Measurements from ENCODE around the gene BCAP31. TPM values are rescaled to one million over a fixed set of nuclear protein-coding genes. Genes with fewer than 3 reads are reported as not detected.

The BCAP31 gene
- total and polyA plus RNA-seq, 2 donors = 71.9 to 114 TPM

GRCh38 chrX:153769158-153769864, 45.1 kb upstream of the BCAP31 start:
- 93% methylated on average over 23 of the region's 23 CpGs for WGBS
- Histone ChIP-seq H3K27ac (ENCODE audit: low read depth in 1 of 2, low read length in 1 of 2) (no peak overlapping the region), H3K27me3 (ENCODE audit: control insufficient read depth in 2 of 2, insufficient read depth in 1 of 2, low read length in 1 of 2) (peaks cover 0 to 10% of the 10 kb centered on the region in 2 donors), H3K9me3 (ENCODE audit: control insufficient read depth in 2 of 2, insufficient read depth in 1 of 2, low read length in 1 of 2) (no peaks in the 10 kb centered on the region), H3K4me1 (ENCODE audit: control insufficient read depth in 2 of 2, insufficient read depth in 2 of 2, low read length in 2 of 2) (peaks cover 0 to 8% of the 10 kb centered on the region in 2 donors), H3K36me3 (ENCODE audit: control insufficient read depth in 2 of 2, insufficient read depth in 2 of 2, low read length in 1 of 2) (no peaks in the 10 kb centered on the region), H3K4me3 (ENCODE audit: low read length in 2 of 2) (no peak overlapping the region)
- no peak for DNase-seq (ENCODE audit: low read depth in 6 of 9, low spot score in 9 of 9)

GRCh38 chrX:153768311-153769157, 44.3 kb upstream of the BCAP31 start:
- Histone ChIP-seq H3K4me3 (ENCODE audit: low read length in 2 of 2) (no peak overlapping the region), H3K36me3 (ENCODE audit: control insufficient read depth in 2 of 2, insufficient read depth in 2 of 2, low read length in 1 of 2) (no peaks in the 10 kb centered on the region), H3K9me3 (ENCODE audit: control insufficient read depth in 2 of 2, insufficient read depth in 1 of 2, low read length in 1 of 2) (no peaks in the 10 kb centered on the region), H3K27me3 (ENCODE audit: control insufficient read depth in 2 of 2, insufficient read depth in 1 of 2, low read length in 1 of 2) (peaks cover 0 to 10% of the 10 kb centered on the region in 2 donors), H3K4me1 (ENCODE audit: control insufficient read depth in 2 of 2, insufficient read depth in 2 of 2, low read length in 2 of 2) (peaks cover 0 to 8% of the 10 kb centered on the region in 2 donors), H3K27ac (ENCODE audit: low read depth in 1 of 2, low read length in 1 of 2) (no peak overlapping the region)
- no peak for DNase-seq (ENCODE audit: low read depth in 6 of 9, low spot score in 9 of 9)
- WGBS = 89% methylated on average over 22 of the region's 22 CpGs

- WGBS = 96% methylated on average over 20 of the region's 20 CpGs
- DNase-seq (ENCODE audit: low read depth in 6 of 9, low spot score in 9 of 9) = no peak
- Histone ChIP-seq H3K27me3 (ENCODE audit: control insufficient read depth in 2 of 2, insufficient read depth in 1 of 2, low read length in 1 of 2) (peaks cover 0 to 10% of the 10 kb centered on the region in 2 donors), H3K4me3 (ENCODE audit: low read length in 2 of 2) (no peak overlapping the region), H3K9me3 (ENCODE audit: control insufficient read depth in 2 of 2, insufficient read depth in 1 of 2, low read length in 1 of 2) (no peaks in the 10 kb centered on the region), H3K27ac (ENCODE audit: low read depth in 1 of 2, low read length in 1 of 2) (no peak overlapping the region), H3K36me3 (ENCODE audit: control insufficient read depth in 2 of 2, insufficient read depth in 2 of 2, low read length in 1 of 2) (no peaks in the 10 kb centered on the region), H3K4me1 (ENCODE audit: control insufficient read depth in 2 of 2, insufficient read depth in 2 of 2, low read length in 2 of 2) (peaks cover 0 to 8% of the 10 kb centered on the region in 2 donors)
Observed at GRCh38 chrX:153767674-153768055, 43.5 kb upstream of the BCAP31 start.

- Histone ChIP-seq H3K9me3 (ENCODE audit: control insufficient read depth in 2 of 2, insufficient read depth in 1 of 2, low read length in 1 of 2) (no peaks in the 10 kb centered on the region), H3K36me3 (ENCODE audit: control insufficient read depth in 2 of 2, insufficient read depth in 2 of 2, low read length in 1 of 2) (no peaks in the 10 kb centered on the region), H3K27ac (ENCODE audit: low read depth in 1 of 2, low read length in 1 of 2) (no peak overlapping the region), H3K27me3 (ENCODE audit: control insufficient read depth in 2 of 2, insufficient read depth in 1 of 2, low read length in 1 of 2) (peaks cover 0 to 10% of the 10 kb centered on the region in 2 donors), H3K4me3 (ENCODE audit: low read length in 2 of 2) (no peak overlapping the region), H3K4me1 (ENCODE audit: control insufficient read depth in 2 of 2, insufficient read depth in 2 of 2, low read length in 2 of 2) (peaks cover 0 to 8% of the 10 kb centered on the region in 2 donors)
- no peak for DNase-seq (ENCODE audit: low read depth in 6 of 9, low spot score in 9 of 9)
- 96% methylated on average over 56 of the region's 56 CpGs for WGBS
Observed at GRCh38 chrX:153766871-153767673, 42.9 kb upstream of the BCAP31 start.

- Histone ChIP-seq H3K27ac (ENCODE audit: low read depth in 1 of 2, low read length in 1 of 2) (no peak overlapping the region), H3K27me3 (ENCODE audit: control insufficient read depth in 2 of 2, insufficient read depth in 1 of 2, low read length in 1 of 2) (peaks cover 0 to 10% of the 10 kb centered on the region in 2 donors), H3K4me1 (ENCODE audit: control insufficient read depth in 2 of 2, insufficient read depth in 2 of 2, low read length in 2 of 2) (peaks cover 0 to 8% of the 10 kb centered on the region in 2 donors), H3K4me3 (ENCODE audit: low read length in 2 of 2) (no peak overlapping the region), H3K9me3 (ENCODE audit: control insufficient read depth in 2 of 2, insufficient read depth in 1 of 2, low read length in 1 of 2) (no peaks in the 10 kb centered on the region), H3K36me3 (ENCODE audit: control insufficient read depth in 2 of 2, insufficient read depth in 2 of 2, low read length in 1 of 2) (no peaks in the 10 kb centered on the region)
- 20% methylated on average over 21 of the region's 21 CpGs for WGBS
- peak in 2 of 9 donors; percentile 0 to 31 for DNase-seq (ENCODE audit: low read depth in 6 of 9, low spot score in 9 of 9)
Observed at GRCh38 chrX:153766098-153766817, 42.1 kb upstream of the BCAP31 start.

GRCh38 chrX:153765138-153766079, 41.2 kb upstream of the BCAP31 start:
- Histone ChIP-seq H3K9me3 (ENCODE audit: control insufficient read depth in 2 of 2, insufficient read depth in 1 of 2, low read length in 1 of 2) (no peaks in the 10 kb centered on the region), H3K36me3 (ENCODE audit: control insufficient read depth in 2 of 2, insufficient read depth in 2 of 2, low read length in 1 of 2) (no peaks in the 10 kb centered on the region), H3K4me3 (ENCODE audit: low read length in 2 of 2) (no peak overlapping the region), H3K4me1 (ENCODE audit: control insufficient read depth in 2 of 2, insufficient read depth in 2 of 2, low read length in 2 of 2) (peaks cover 0 to 8% of the 10 kb centered on the region in 2 donors), H3K27me3 (ENCODE audit: control insufficient read depth in 2 of 2, insufficient read depth in 1 of 2, low read length in 1 of 2) (peaks cover 0 to 10% of the 10 kb centered on the region in 2 donors), H3K27ac (ENCODE audit: low read depth in 1 of 2, low read length in 1 of 2) (no peak overlapping the region)
- no peak for DNase-seq (ENCODE audit: low read depth in 6 of 9, low spot score in 9 of 9)
- 83% methylated on average over 27 of the region's 27 CpGs for WGBS

- no peaks in the 10 kb centered on the region for H3K36me3 ChIP-seq (ENCODE audit: control insufficient read depth in 2 of 2, insufficient read depth in 2 of 2, low read length in 1 of 2)
- H3K9me3 ChIP-seq (ENCODE audit: control insufficient read depth in 2 of 2, insufficient read depth in 1 of 2, low read length in 1 of 2) = no peaks in the 10 kb centered on the region
- H3K4me3 ChIP-seq (ENCODE audit: low read length in 2 of 2) = no peak overlapping the region
- WGBS = 97% methylated on average over 7 of the region's 7 CpGs
- H3K27ac ChIP-seq (ENCODE audit: low read depth in 1 of 2, low read length in 1 of 2) = no peak overlapping the region
- peaks cover 0 to 8% of the 10 kb centered on the region in 2 donors for H3K4me1 ChIP-seq (ENCODE audit: control insufficient read depth in 2 of 2, insufficient read depth in 2 of 2, low read length in 2 of 2)
- no peak for DNase-seq (ENCODE audit: low read depth in 6 of 9, low spot score in 9 of 9)
- peaks cover 0 to 10% of the 10 kb centered on the region in 2 donors for H3K27me3 ChIP-seq (ENCODE audit: control insufficient read depth in 2 of 2, insufficient read depth in 1 of 2, low read length in 1 of 2)
Observed at GRCh38 chrX:153764786-153765137, 40.6 kb upstream of the BCAP31 start.

Data from thymus (tissue), 11 donors.